Uterus (tissue), 2 donors: ENCODE measurements around the gene SV2B.

Experiments
- CTCF ChIP-seq, 4 experiments: fragments of 200-600 bp in 2 of 4; fragments of 450-650 bp in 2 of 4; sonication (generic) in 2 of 4; IDR thresholded peaks; one replicate each; pipeline ENCODE4 v1.5.1; 2016 to 2019; ENCODE audit warnings: antibody characterized with exemption in 4 of 4, mild to moderate bottlenecking in 2 of 4, moderate library complexity in 1 of 4
- POLR2A ChIP-seq, 2 donors: fragments of 450-650 bp; IDR thresholded peaks; one replicate each; pipeline ENCODE4 v1.6.1; 2016; ENCODE audit warnings: antibody characterized with exemption in 2 of 2, mild to moderate bottlenecking in 1 of 2, moderate library complexity in 1 of 2

DNA sequence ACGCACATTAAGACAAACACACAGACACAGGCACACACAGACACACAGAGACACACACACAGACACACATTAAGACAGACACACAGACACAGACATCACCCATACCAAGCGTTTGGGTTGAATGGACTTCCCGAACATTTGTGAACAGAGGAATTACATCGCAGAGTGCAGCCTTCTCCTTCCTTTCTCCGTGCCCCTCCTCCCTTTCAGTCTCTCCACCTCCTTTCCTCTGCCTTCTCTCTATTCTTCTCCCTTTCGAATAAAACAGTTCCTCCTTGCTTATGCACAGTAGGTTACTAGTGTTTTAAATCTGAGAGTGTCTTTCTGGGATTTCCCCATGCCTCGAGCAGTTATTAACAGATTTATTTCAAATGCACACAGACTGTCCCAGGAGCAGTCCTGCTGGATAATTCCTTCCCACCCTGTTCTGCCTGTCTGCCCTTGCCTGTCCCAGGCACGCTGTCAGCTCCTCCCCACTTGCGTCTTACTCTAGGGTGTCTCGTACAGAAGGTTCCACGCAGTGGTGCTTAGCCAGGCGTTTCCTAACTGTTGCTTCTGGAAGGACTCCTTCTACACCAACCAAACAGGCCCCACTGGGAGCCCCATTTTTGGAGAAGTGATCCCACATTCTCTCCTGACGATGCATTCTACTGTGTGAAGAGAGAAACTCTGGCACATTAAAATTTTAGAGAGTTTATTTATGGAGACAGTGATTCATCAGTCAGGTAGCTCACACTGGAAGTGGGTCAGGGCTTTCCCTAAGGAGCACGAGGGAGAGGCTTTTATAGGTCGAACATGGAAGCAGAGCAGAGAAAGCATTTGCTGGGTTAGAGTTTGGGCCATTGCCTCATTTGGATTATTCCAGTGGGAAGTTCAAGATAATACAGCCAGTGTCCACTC, 163.8 kb downstream of the SV2B start:
- TF ChIP-seq CTCF (IDR thresholded peaks at IDR 0.05) = no peak
- TF ChIP-seq POLR2A (IDR thresholded peaks at IDR 0.05) = no peak
